ENCODE results near the gene EPHA3.

DNA sequence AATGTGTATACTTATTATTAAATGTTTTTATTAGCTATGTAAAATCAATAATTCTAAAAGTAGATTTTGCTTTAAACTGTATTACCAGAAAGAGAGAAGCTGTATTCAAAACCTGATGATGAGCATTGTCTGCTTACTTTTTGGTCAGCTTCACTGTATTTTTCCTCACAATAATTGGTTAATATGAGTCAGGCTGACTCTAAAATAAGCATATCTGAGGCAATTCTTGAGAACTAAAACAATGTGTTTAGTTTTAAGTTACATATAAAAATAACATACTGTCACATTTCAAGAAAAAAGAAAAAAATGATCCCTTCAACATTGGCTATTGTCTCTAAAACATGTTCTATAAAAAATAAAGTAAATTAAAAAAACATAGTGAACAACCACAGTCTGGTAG is 66.1 kb downstream of the EPHA3 start:
- no peak for TF ChIP-seq POLR2A (IDR thresholded peaks at IDR 0.05)
- TF ChIP-seq, protein P1, sequence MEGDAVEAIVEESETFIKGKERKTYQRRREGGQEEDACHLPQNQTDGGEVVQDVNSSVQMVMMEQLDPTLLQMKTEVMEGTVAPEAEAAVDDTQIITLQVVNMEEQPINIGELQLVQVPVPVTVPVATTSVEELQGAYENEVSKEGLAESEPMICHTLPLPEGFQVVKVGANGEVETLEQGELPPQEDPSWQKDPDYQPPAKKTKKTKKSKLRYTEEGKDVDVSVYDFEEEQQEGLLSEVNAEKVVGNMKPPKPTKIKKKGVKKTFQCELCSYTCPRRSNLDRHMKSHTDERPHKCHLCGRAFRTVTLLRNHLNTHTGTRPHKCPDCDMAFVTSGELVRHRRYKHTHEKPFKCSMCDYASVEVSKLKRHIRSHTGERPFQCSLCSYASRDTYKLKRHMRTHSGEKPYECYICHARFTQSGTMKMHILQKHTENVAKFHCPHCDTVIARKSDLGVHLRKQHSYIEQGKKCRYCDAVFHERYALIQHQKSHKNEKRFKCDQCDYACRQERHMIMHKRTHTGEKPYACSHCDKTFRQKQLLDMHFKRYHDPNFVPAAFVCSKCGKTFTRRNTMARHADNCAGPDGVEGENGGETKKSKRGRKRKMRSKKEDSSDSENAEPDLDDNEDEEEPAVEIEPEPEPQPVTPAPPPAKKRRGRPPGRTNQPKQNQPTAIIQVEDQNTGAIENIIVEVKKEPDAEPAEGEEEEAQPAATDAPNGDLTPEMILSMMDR (IDR thresholded peaks at IDR 0.05): no peak
